ENCODE data around the gene PPP2R5A. TPM values are rescaled to one million over a fixed set of nuclear protein-coding genes. Genes with fewer than 3 reads are reported as not detected.

Gene PPP2R5A
- total and polyA plus RNA-seq, 2 of the 8 experiments (the other 6 are each of a cell fraction or from before 2014, with no cell fraction given), result 14.6 to 36.3 TPM

- Histone ChIP-seq H3K36me3 (ENCODE audit: control insufficient read depth in 2 of 4, insufficient read depth in 4 of 4, low read length in 3 of 4) (peaks cover under 1 to 12% (median 7%) of the 10 kb centered on the region in 4 experiments; a peak in 6 of 8 replicates), H3K27me3 (replicated peaks in 1 of 4; ENCODE audit: control insufficient read depth in 3 of 4, extremely low read depth in 1 of 4, insufficient read depth in 3 of 4, low read length in 3 of 4) (no peaks in the 10 kb centered on the region), H3K4me1 (replicated peaks in 1 of 4; ENCODE audit: control insufficient read depth in 3 of 4, insufficient read depth in 4 of 4, low read length in 3 of 4) (no peaks in the 10 kb centered on the region), H3K18ac (ENCODE audit: extremely low read depth, low read length) (no peak overlapping the region), H3K79me1 (ENCODE audit: low read depth, low read length) (no peaks in the 10 kb centered on the region), H3K56ac (replicated peaks; ENCODE audit: insufficient read length, low read depth, low read length) (no peak overlapping the region), H3K4ac (replicated peaks; ENCODE audit: insufficient read length, low read depth, low read length) (no peak overlapping the region), H3K27ac (ENCODE audit: low read depth, low read length) (no peak overlapping the region), H2BK15ac (ENCODE audit: low read length) (no peak overlapping the region), H4K20me1 (replicated peaks in 1 of 2; ENCODE audit: control insufficient read depth in 1 of 2, insufficient read depth in 2 of 2, low read length in 2 of 2) (peaks cover 3 to 5% of the 10 kb centered on the region in 2 experiments), H4K91ac (replicated peaks; ENCODE audit: insufficient read length, low read length) (no peak overlapping the region), H2AFZ (ENCODE audit: low read length) (no peak overlapping the region), H3K9me3 (ENCODE audit: insufficient read depth in 2 of 2, low read depth in 1 of 2, low read length in 1 of 2) (no peaks in the 10 kb centered on the region), H3K9ac (replicated peaks in 1 of 4; ENCODE audit: extremely low read depth in 1 of 4, low read depth in 3 of 4, low read length in 3 of 4) (no peak overlapping the region), H4K8ac (ENCODE audit: extremely low read depth, insufficient read depth, low read length) (no peak overlapping the region; the same call in 1 of the 2 replicates), H3K79me2 (ENCODE audit: control insufficient read depth in 1 of 2, insufficient read depth in 2 of 2, low read length in 2 of 2) (no peaks in the 10 kb centered on the region), H3K14ac (ENCODE audit: insufficient read length) (no peak overlapping the region), H2BK5ac (ENCODE audit: low read depth, low read length) (no peak overlapping the region; the same call in 1 of the 2 replicates), H4K5ac (ENCODE audit: insufficient read length, low read depth, low read length) (no peak overlapping the region), H3K23ac (ENCODE audit: insufficient read length) (no peak overlapping the region), H2AK5ac (ENCODE audit: low read depth, low read length) (no peak overlapping the region), H3K4me3 (ENCODE audit: extremely low read depth in 1 of 4, insufficient read depth in 2 of 4, low read depth in 3 of 4, low read length in 4 of 4) (no peak overlapping the region), H3K23me2 (ENCODE audit: low read depth, low read length) (no peaks in the 10 kb centered on the region), H2BK120ac (replicated peaks; ENCODE audit: low read depth, low read length) (no peak overlapping the region), H2BK12ac (ENCODE audit: low read depth, low read length) (no peak overlapping the region), H2BK20ac (ENCODE audit: low read length) (no peak overlapping the region), H3K4me2 (ENCODE audit: insufficient read depth in 1 of 2, low read depth in 2 of 2, low read length in 2 of 2) (no peak overlapping the region)
- ChIA-PET CTCF (ENCODE audit: partially characterized antibody) (interaction anchor here (0.6 to 7.5 kb wide), 28 partner anchors 10 to 668 kb away, joined by 3 to 95 read pairs (median 4); partner anchors contain the start of genes DTL and INTS7), POLR2A (ENCODE audit: partially characterized antibody) (interaction anchor here (1.0 to 1.3 kb wide), 3 partner anchors 9 to 56 kb away, joined by 3 read pairs; no protein-coding TSS in a partner anchor)
- 89% methylated on average over 2 of the region's 2 CpGs; no CpG with 5 or more reads in 1 of the 2 experiments for WGBS, 2 experiments (ENCODE audit: extremely low coverage in 1 of 2, insufficient coverage in 1 of 2, insufficient read length in 1 of 2, insufficient replicate concordance in 2 of 2, low coverage in 1 of 2, low lambda C conversion rate in 2 of 2, missing lambda C conversion rate in 1 of 2)
- FAIRE-seq, result no peak
- DNase-seq (ENCODE audit: low read depth in 1 of 2, low spot score in 2 of 2), result no peak
- no peak for TF ChIP-seq SP1 (IDR thresholded peaks at IDR 0.05; ENCODE audit: low read depth, low read length)
- no peak for TF ChIP-seq CEBPB (IDR thresholded peaks at IDR 0.05; ENCODE audit: low read depth, low read length)
These were observed 82.4 kb downstream of the PPP2R5A start for GRCh38 chr1:212367474-212368072.
